ENCODE data around the gene NEURL1B. TPM values are rescaled to one million over a fixed set of nuclear protein-coding genes. Genes with fewer than 3 reads are reported as not detected.
A peak's percentile ranks its signal among the peaks of the same experiment; 100 is the strongest.

NEURL1B gene
- polyA plus RNA-seq, 1 donor from 2014 or later, result not detected

GRCh38 chr5:172636279-172637050, 4.6 kb upstream of the NEURL1B start:
- H3K27me3 Mint-ChIP-seq, result peaks cover 14% of the 10 kb centered on the region
- H3K27ac Mint-ChIP-seq, result no peak overlapping the region
- no peak overlapping the region for H3K4me3 Mint-ChIP-seq
- H3K36me3 Mint-ChIP-seq, result peaks cover 2% of the 10 kb centered on the region
- H3K9me3 Mint-ChIP-seq, result peaks cover 0 to 4% (median 0%) of the 10 kb centered on the region in 3 donors
- peaks cover 0 to 4% (median 4%) of the 10 kb centered on the region in 3 donors for H3K4me1 Mint-ChIP-seq

- Mint-ChIP-seq H3K9me3 (peaks cover 0 to 4% (median 0%) of the 10 kb centered on the region in 3 donors), H3K27ac (no peak overlapping the region), H3K4me1 (peaks cover 0 to 4% (median 4%) of the 10 kb centered on the region in 3 donors), H3K36me3 (peaks cover 2% of the 10 kb centered on the region), H3K4me3 (no peak overlapping the region), H3K27me3 (peaks cover 17% of the 10 kb centered on the region)
Measured at GRCh38 chr5:172637110-172637580, 3.9 kb upstream of the NEURL1B start.

- H3K4me1 Mint-ChIP-seq, result peaks cover 0 to 4% (median 4%) of the 10 kb centered on the region in 3 donors
- no peak overlapping the region for H3K27ac Mint-ChIP-seq
- H3K9me3 Mint-ChIP-seq, result peaks cover 0 to 4% (median 0%) of the 10 kb centered on the region in 3 donors
- H3K27me3 Mint-ChIP-seq, result peaks cover 23% of the 10 kb centered on the region
- peaks cover 3% of the 10 kb centered on the region for H3K36me3 Mint-ChIP-seq
- no peak overlapping the region for H3K4me3 Mint-ChIP-seq
Measured at GRCh38 chr5:172637740-172638139, 3.3 kb upstream of the NEURL1B start.

DNA sequence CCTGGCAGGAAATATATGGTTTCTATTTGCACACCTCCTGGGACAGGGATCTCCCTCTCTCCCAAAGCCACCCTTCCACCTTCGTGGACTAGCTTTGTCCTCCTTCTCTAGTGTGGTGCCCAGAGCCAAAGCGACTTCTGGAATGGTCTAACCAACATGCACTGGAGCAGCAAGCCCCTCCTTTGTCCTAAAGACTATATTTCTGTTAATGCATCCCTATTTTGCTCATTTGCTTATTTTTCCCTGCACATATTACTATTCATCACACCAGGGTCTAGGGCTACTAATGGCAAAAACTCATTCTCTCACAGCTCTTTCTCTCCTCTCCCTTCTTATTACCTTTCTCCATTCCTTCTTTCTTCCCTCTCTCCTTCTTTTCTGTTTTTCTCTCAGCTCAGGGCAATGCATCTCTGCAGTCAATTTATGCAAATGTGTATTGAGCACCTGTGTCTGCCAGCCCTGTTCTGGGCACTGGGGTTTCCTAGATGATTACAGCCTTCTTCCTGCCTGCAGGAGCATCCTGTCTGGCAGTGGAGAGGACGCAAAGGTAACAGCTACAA, 2.8 kb upstream of the NEURL1B start:
- Mint-ChIP-seq H3K4me3 (no peak overlapping the region), H3K36me3 (peaks cover 4% of the 10 kb centered on the region), H3K9me3 (peaks cover 0 to 4% (median 0%) of the 10 kb centered on the region in 3 donors), H3K4me1 (peaks cover 0 to 4% (median 4%) of the 10 kb centered on the region in 3 donors), H3K27ac (no peak overlapping the region), H3K27me3 (peaks cover 27% of the 10 kb centered on the region)

DNA sequence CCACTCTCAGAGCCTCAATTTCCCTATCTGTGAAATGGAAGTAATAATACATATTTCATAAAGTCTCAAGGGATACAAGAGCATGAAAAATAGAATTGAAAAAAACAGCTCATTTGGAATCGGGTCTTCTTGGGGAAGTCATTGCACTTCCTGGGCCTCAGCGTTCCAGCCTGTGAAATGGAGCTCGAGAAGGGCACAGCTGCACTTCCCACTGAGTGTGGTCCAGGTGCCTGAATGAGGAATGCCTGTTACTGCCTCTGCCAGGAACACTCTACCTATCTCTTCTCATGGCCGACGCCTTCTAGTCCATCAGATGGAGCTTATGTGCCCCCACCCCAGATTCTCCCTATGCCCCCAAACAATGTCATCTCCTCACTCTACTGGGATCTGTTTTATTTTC, 924 bp upstream of the NEURL1B start:
- peak overlapping the region; percentile 12 to 86 (median 41) for H3K4me3 Mint-ChIP-seq
- H3K36me3 Mint-ChIP-seq, result peaks cover 6% of the 10 kb centered on the region
- H3K27me3 Mint-ChIP-seq, result peaks cover 37% of the 10 kb centered on the region
- peaks cover 0 to 5% (median 4%) of the 10 kb centered on the region in 3 donors for H3K4me1 Mint-ChIP-seq
- H3K9me3 Mint-ChIP-seq, result peaks cover 0 to 4% (median 0%) of the 10 kb centered on the region in 3 donors
- no peak overlapping the region for H3K27ac Mint-ChIP-seq

DNA sequence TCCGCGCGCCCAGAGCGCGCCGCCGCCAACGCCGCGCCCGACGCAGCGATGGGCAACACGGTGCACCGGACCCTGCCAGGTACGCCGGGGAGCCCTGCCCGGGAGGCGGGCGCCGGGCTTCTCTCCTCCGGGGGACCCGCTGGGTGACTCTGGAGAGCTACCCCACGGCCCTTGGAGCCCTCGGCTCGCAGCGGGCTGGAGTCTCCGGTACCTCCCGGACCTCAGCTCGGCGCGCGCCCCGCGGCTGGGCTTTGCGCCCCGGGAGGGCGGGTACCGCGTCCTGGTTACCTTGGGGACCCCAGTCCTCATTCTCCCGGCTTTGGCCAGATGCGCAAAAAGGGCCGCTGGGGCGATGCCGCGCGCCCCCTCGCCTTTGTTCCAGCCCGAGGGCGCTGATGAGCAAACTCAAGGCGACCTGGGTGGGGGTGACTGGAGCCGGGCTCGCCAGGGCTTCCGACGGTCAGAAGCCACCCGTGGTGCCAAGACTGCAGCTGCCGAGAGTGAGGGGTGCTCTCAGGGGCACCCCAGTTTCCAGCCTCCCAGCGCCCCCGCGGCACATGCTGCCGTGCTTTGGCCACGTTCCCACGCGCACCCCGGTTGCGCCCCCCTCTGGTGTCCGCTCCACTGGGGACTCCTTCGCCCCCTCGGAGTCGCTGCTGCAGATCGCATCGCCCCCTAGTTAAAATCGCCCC, 442 bp downstream of the NEURL1B start:
- Mint-ChIP-seq H3K9me3 (peaks cover 0 to 1% (median 0%) of the 10 kb centered on the region in 3 donors), H3K27me3 (peaks cover 37% of the 10 kb centered on the region), H3K4me3 (peak overlapping the region in 2 of 4 donors; percentile 39 to 52), H3K27ac (no peak overlapping the region), H3K4me1 (peaks cover 0 to 5% (median 4%) of the 10 kb centered on the region in 3 donors), H3K36me3 (peaks cover 5% of the 10 kb centered on the region)

- Mint-ChIP-seq H3K4me1 (peaks cover 0 to 5% (median 4%) of the 10 kb centered on the region in 3 donors), H3K27me3 (peaks cover 37% of the 10 kb centered on the region)
Measured at GRCh38 chr5:172642051-172642409, 967 bp downstream of the NEURL1B start.

DNA sequence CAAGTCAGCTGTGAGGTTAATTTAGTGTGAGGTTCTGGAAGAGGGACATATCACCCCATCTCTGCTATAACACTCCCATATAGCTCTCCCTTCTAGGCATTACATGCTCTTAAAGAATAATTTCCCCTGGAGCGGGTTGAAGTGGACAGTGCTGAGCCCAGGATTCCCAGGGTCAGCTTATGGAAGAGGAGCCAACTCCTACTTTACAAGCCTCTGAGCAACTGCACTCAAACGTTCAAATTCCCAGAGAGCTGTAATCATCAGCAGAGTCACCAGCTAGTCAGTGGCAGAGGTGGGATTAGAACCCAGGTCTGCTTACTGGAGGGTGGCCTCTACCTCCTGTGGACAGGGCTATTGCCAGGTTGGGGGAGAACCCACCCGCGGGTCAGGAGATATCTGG, 1.4 kb downstream of the NEURL1B start:
- Mint-ChIP-seq H3K27me3 (peaks cover 37% of the 10 kb centered on the region), H3K4me3 (peak overlapping the region in 1 of 4 donors; percentile 15), H3K36me3 (peaks cover 5% of the 10 kb centered on the region), H3K9me3 (peaks cover 0 to 1% (median 0%) of the 10 kb centered on the region in 3 donors), H3K4me1 (peaks cover 0 to 5% (median 4%) of the 10 kb centered on the region in 3 donors), H3K27ac (no peak overlapping the region)

More at GRCh38 chr5:172642051-172642409, 967 bp downstream of the NEURL1B start:
- H3K36me3 Mint-ChIP-seq, result peaks cover 5% of the 10 kb centered on the region
- no peak overlapping the region for H3K27ac Mint-ChIP-seq
- peak overlapping the region in 2 of 4 donors; percentile 15 to 52 for H3K4me3 Mint-ChIP-seq
- H3K9me3 Mint-ChIP-seq, result peaks cover 0 to 1% (median 0%) of the 10 kb centered on the region in 3 donors

- H3K27ac Mint-ChIP-seq, result no peak overlapping the region
- peaks cover 37% of the 10 kb centered on the region for H3K27me3 Mint-ChIP-seq
- H3K9me3 Mint-ChIP-seq, result peaks cover 0 to 1% (median 0%) of the 10 kb centered on the region in 3 donors
- H3K4me1 Mint-ChIP-seq, result peaks cover 0 to 5% (median 4%) of the 10 kb centered on the region in 3 donors
- peaks cover 5% of the 10 kb centered on the region for H3K36me3 Mint-ChIP-seq
- H3K4me3 Mint-ChIP-seq, result no peak overlapping the region
Measured at GRCh38 chr5:172642926-172643871, 2.1 kb downstream of the NEURL1B start.

DNA sequence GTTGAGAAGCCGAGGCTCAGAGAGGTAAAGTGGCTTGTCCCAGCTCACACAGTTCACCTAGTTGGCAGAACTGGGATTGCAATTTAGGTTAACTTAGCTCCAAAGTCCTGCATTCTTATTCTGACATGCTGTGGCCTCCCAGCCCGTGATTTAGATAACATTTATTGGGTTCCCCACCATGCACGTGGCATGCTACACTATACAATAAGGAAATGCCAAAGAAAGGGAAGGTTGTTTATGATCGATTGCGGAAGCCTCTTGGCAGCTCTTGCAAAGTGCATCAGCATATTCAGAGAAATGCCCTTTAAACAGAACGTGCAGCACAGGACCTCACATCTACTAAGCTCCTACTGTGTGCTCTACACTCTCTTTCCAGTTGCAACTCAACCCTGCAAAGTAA, 3.2 kb downstream of the NEURL1B start:
- Mint-ChIP-seq H3K36me3 (peaks cover 5% of the 10 kb centered on the region), H3K9me3 (peaks cover 0 to 1% (median 0%) of the 10 kb centered on the region in 3 donors), H3K27me3 (peaks cover 37% of the 10 kb centered on the region), H3K4me1 (peaks cover 0 to 5% (median 4%) of the 10 kb centered on the region in 3 donors), H3K4me3 (no peak overlapping the region), H3K27ac (no peak overlapping the region)

GRCh38 chr5:172644711-172645110, 3.6 kb downstream of the NEURL1B start:
- no peak overlapping the region for H3K27ac Mint-ChIP-seq
- peaks cover 0 to 5% (median 4%) of the 10 kb centered on the region in 3 donors for H3K4me1 Mint-ChIP-seq
- H3K36me3 Mint-ChIP-seq, result peaks cover 5% of the 10 kb centered on the region
- no peak overlapping the region for H3K4me3 Mint-ChIP-seq
- peaks cover 34% of the 10 kb centered on the region for H3K27me3 Mint-ChIP-seq
- peaks cover 0 to 1% (median 0%) of the 10 kb centered on the region in 3 donors for H3K9me3 Mint-ChIP-seq

GRCh38 chr5:172645271-172646055, 4.4 kb downstream of the NEURL1B start:
- Mint-ChIP-seq H3K4me3 (no peak overlapping the region), H3K27me3 (peaks cover 26% of the 10 kb centered on the region), H3K36me3 (peaks cover 5% of the 10 kb centered on the region), H3K27ac (no peak overlapping the region), H3K9me3 (peaks cover 0 to 1% (median 0%) of the 10 kb centered on the region in 3 donors), H3K4me1 (peaks cover 0 to 2% (median under 1%) of the 10 kb centered on the region in 3 donors)

DNA sequence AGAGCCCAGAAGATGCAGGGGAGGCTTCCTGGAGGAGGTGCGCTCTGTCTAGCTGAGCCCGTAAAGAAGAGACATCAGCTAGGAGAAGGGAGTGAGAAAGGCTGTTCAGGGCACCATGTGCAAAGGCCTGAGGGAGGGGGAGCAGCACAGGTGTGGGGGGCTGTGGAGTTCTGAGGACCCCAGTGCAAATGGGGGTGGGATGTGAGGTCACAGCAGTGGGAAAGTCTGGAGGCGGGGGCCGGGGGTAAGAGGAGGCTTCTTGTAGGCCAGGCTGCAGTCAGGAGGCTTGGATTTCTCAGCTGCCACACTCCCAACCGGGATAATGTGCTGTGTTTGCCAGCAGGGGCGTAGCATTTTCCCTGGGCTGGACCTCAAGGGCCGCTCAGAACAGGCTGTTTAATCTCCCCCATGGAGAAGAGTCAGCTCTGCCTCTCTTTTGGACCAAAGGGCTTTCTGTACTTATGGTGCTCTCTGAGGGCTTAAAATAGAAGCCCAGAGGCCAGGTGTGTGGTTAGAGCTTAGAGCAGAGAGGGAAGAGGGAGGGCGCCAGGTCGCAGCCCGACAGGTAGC, 5.7 kb downstream of the NEURL1B start:
- H3K27ac Mint-ChIP-seq, result no peak overlapping the region
- H3K4me3 Mint-ChIP-seq, result no peak overlapping the region
- peaks cover 5% of the 10 kb centered on the region for H3K36me3 Mint-ChIP-seq
- peaks cover 0 to 1% (median 0%) of the 10 kb centered on the region in 3 donors for H3K9me3 Mint-ChIP-seq
- H3K4me1 Mint-ChIP-seq, result peaks cover 0 to 1% (median 0%) of the 10 kb centered on the region in 3 donors
- peaks cover 24% of the 10 kb centered on the region for H3K27me3 Mint-ChIP-seq
